Vagina (tissue), 2 donors: Measurements from ENCODE around the gene USP16.

Experiments
- POLR2AphosphoS5 ChIP-seq, 2 donors: sonication (generic); formaldehyde crosslinking; IDR thresholded peaks; one replicate each; pipeline ENCODE4 v1.9.0; 2017; ENCODE audit warnings: antibody characterized with exemption in 2 of 2, mild to moderate bottlenecking in 2 of 2, low read depth in 1 of 2; ENCODE audit not compliant: insufficient read depth in 1 of 2
- TF ChIP-seq, protein P1 (sequence below), 3 experiments: fragments of 450-650 bp in 2 of 3; fragments of 200-600 bp in 1 of 3; sonication (generic) in 1 of 3; IDR thresholded peaks; one replicate each; pipeline ENCODE4 v1.5.1; 2017 to 2019; ENCODE audit warnings: antibody characterized with exemption in 3 of 3, mild to moderate bottlenecking in 2 of 3, moderate library complexity in 2 of 3

DNA sequence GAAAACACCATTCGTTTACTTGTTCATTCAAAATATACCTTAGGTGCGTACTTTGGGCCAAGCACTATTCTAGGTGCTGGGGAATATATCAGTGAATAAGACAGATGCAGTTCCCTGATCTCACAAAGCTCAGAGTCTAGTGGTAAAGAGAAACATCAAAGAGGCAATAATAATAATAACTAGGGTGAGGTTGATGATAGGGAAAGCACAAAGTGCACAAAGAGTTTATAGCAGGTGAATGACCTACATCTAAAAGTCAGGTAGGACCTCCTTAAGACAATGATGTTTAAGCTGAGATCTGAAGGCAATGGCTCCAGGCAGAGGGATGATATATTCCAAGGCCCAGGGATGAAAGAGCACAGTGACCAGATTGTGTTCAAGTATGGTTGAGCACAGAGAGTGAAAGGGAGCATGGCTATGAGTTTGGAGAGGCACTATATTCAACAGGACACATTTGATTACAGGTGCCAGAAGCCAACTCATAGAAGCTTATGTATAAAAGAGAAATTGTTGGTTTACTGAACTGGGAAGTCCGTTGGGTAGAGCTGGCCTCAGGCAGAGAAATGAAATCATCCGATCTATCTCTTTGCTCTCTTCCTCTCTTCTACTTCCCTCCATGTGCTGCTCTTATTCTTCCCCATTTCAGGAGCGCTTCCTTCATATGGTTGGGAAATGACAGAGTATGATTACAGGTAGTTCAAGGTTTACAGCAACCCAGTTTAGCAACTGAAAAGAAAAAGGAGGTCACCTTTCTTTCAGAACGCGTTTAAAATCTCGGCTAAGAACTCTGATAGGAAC is 71.9 kb downstream of the USP16 start:
- TF ChIP-seq, protein P1, sequence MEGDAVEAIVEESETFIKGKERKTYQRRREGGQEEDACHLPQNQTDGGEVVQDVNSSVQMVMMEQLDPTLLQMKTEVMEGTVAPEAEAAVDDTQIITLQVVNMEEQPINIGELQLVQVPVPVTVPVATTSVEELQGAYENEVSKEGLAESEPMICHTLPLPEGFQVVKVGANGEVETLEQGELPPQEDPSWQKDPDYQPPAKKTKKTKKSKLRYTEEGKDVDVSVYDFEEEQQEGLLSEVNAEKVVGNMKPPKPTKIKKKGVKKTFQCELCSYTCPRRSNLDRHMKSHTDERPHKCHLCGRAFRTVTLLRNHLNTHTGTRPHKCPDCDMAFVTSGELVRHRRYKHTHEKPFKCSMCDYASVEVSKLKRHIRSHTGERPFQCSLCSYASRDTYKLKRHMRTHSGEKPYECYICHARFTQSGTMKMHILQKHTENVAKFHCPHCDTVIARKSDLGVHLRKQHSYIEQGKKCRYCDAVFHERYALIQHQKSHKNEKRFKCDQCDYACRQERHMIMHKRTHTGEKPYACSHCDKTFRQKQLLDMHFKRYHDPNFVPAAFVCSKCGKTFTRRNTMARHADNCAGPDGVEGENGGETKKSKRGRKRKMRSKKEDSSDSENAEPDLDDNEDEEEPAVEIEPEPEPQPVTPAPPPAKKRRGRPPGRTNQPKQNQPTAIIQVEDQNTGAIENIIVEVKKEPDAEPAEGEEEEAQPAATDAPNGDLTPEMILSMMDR (IDR thresholded peaks at IDR 0.05) = no peak
- no peak for TF ChIP-seq POLR2AphosphoS5 (IDR thresholded peaks at IDR 0.05; ENCODE audit: insufficient read depth in 1 of 2, low read depth in 1 of 2)
